NCI-H82 treated with DMSO at 0.1 percent for 48 hours (cell line): Measurements from ENCODE around the gene HSD3B1.
A peak's percentile ranks its signal among the peaks of the same experiment; 100 is the strongest.

ENCODE experiments used
- DNase-seq: peaks from one replicate; lab custom pipeline; 2025; ENCODE audit not compliant: unreplicated experiment; lab: John Stamatoyannopoulos, UW

Gene HSD3B1

GRCh38 chr1:119506941-119507340 is at the start of gene HSD3B1:
HSD3B1 (plus strand) TSS chr1:119507210; CDS start chr1:119507477, 267 bp downstream.
- DNase-seq, result peak; percentile 0

DNA sequence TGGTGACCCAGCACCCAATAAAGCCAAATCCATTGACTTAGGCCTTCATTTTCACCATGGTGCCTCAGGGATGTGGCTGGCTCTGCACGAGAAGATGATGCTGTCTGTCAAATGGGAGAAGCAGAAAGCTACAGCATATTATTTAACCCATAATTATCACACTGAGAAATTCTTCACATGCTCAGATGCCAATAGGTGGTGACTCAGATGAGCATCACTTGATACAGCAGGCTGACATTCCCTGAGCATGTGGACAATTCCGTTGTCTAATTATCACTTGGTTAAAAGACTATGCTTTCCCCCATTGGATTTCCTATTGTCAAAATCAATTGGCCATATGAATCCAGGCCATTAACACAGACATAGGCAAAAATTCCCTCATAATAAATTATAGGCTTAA is 44.0 kb upstream of the HSD3B1 start:
- no peak for DNase-seq

- DNase-seq, result no peak
Measured at GRCh38 chr1:119463569-119463968, 43.4 kb upstream of the HSD3B1 start.

GRCh38 chr1:119466445-119466844 is 40.6 kb upstream of the HSD3B1 start:
- DNase-seq, result no peak

DNA sequence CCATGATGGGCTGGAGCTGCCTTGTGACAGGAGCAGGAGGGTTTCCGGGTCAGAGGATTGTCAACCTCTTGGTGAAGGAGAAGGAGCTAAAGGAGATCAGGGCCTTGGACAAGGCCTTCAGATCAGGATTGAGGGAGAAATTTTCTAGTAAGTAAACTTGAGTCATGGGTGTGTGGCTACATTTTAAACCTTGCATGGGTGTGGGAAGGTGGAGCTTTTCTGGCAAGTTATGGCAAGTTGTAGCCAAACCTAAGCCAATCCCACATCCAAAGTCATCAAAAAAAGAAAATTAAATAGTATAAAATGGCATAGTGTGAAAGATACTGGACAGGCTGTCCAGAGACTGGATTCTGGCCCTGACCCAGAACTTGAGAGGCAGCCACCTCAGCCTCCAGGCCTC is 39.8 kb upstream of the HSD3B1 start:
- no peak for DNase-seq

DNA sequence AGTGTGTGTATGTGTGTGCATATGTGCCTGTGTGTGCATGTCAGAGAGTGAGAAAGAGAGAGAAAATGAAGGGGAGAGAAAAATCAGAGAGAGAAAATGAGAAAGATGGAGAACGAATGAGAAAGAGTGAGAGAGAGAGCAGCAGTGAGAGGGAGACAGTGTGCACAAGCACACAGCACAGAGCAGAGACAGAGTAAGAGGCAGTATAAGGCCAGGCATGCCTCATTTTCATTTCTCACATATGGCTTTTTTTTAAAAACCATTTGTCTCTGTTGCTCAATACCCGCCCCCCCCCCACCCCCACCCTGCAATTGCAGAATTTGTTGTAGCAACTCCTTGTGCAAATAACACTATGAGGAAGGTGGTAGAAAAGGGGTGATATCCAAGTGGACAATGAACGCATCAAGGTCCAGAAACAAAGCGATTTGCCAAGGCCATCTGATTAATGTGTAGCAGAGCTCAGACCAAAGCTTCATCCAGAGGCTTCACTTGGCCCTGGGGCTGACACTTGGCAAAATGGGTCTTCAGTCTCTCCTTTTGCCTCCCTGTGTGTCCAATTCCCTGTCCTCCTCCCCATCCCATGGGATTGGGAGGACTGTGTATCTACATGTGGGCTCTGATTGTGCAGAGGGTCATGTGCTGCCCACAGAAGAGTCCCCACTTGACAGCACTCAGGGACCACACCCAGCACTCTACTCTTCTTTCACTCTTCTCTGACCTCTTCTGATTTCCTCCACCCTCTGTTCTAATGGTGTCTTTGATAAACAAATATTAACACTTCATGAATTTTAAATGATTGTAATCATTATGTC is 38.9 kb upstream of the HSD3B1 start:
- DNase-seq, result no peak

GRCh38 chr1:119469741-119470140 is 37.3 kb upstream of the HSD3B1 start:
- DNase-seq, result no peak

DNA sequence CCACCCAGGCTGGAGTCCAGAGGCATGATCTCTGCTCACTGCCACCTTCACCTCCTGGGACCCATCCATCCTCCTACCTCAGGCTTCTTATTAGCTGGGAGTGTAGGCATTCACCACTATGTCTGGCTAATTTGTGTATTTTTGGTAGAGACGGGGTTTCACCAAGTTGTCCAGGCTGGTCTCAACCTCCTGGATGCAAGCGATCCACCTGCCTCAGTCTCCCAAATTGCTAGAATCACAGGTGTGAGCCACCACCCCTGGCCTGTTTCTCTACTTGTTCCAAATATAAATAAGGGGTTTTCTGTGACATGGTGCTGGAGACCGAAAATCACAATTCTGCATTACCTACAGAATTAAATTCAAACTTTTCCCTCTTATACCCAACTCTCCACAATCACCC is 36.6 kb upstream of the HSD3B1 start:
- no peak for DNase-seq

- DNase-seq, result no peak
Measured at GRCh38 chr1:119470958-119471357, 36.1 kb upstream of the HSD3B1 start.

DNA sequence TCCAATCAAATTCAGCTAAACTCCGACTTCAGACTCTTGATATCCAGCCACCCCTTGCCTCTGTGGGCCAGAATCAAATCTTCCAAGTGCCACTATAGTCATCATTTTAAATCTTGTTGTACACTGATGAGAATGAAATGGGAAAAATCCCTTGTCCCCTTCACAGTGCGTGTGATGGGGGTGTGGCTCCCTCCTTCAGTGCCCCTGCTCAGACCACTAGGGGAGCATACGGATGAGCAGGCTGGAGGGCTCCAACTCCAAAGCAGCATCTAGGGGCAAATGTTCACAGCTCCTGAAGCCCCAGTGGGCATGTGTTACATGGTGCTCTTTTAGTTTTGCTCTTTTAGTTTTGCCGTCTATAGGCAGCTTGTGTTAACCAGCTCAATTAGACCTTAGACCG is 35.4 kb upstream of the HSD3B1 start:
- no peak for DNase-seq

- DNase-seq, result no peak
Measured at GRCh38 chr1:119472080-119472818, 34.8 kb upstream of the HSD3B1 start.

GRCh38 chr1:119472819-119473175 is 34.2 kb upstream of the HSD3B1 start:
- DNase-seq, result no peak

DNA sequence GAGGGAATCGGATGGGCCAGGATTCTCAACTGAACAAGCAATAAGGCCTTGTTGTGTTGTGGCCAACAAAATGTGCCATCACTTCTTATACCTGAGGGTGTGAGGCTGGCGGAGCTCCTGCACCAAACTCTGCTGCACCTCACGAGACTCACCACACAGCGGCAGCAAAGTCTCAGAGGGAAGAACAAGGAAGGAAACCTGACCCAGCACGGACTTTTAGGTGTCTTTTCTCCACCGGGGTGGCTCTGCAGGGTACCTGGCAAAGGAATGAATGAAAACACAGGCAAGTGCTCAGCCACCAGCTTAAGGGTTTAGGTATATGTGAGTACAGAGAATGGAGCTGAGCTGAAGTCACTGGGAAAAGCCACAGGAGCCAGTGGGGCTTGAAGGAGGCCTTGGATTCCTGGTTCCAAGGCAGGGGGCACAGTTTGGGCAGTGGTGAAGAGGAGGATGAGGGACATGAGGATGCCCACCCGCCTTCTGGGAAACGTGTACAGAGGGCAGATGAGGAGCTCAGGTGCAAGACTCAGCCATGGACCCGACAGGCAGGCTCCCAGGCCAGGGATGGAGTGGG is 31.1 kb upstream of the HSD3B1 start:
- no peak for DNase-seq

GRCh38 chr1:119477710-119478109 is 29.3 kb upstream of the HSD3B1 start:
- DNase-seq, result no peak

- no peak for DNase-seq
Measured at GRCh38 chr1:119480175-119480574, 26.8 kb upstream of the HSD3B1 start.

GRCh38 chr1:119481951-119482350 is 25.1 kb upstream of the HSD3B1 start:
- no peak for DNase-seq

DNA sequence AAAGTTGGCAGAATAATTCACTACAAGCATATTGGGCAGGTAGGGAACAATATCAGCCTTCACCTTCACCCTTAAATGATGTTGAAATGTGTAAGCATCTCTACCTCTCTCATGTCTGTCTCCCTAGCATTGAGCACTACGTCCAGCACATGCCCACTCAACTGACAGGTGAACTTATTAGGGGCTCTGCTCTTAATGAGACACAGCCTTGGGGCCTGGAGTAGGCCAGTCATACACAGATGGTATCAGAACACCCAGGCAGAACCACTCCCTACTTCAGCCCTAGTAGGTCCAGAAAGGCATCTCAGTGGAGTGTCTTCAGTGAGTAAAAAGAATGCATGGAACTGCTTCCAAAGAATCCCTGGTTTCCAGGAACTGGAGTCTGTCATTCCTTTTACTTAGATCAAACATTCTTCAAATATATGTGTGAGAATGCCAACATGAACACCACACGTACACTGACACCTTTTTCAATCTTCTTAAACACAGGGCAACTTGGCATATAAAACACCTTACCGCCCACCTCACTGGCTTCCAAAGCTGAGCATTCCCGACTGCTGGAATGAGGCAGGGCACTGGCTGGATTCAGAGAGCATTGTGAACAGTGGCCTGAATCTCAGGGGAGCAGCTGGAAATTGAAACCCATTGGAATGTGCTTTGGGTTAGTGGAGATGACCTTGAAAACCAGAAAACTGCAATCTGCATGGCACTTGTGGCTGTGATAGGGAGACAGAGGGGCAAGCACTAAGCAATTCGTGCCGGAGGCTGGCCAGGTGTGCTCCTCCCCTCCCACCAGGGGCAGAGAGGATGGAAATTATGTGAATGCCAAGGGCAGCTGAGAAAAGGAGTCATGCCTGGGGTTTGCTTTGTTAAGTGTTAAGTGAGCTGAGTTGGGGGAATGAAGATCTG is 24.2 kb upstream of the HSD3B1 start:
- DNase-seq, result no peak

DNA sequence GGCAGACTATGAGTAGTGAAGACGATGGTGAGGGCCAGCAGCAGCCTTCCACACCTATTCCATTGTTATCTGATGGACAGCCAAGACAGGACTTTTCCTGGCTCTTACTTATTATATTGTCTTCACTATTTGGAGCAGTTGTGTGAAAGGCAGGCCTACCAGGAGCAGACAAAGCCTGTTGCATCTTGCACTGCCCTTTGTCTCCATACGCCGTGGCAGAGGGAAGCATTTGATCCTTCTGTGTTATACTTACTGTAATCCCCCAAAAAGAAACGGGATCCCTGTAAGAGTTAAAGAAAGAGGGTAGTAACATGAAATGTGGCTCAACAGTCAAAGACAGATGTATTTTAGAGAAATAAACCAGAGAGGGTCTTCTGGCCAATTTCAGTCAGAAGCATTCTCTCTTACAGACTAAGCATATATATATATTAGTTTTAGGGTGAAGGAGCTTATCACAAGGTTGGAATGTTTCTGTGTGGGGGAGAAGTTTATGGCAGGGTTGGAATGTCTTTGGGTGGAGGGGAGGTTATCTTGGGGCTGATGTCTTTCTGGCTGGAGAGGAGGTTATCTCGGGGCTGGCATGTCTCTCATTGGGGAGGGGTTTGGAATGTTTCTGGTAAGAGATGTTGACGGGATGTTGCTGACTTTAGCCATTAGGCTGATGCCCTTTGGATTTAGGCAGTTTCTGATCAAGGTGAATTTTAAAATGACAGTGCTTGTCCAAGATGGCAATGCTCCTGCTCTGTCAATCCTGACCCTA is 23.4 kb upstream of the HSD3B1 start:
- DNase-seq, result no peak

DNA sequence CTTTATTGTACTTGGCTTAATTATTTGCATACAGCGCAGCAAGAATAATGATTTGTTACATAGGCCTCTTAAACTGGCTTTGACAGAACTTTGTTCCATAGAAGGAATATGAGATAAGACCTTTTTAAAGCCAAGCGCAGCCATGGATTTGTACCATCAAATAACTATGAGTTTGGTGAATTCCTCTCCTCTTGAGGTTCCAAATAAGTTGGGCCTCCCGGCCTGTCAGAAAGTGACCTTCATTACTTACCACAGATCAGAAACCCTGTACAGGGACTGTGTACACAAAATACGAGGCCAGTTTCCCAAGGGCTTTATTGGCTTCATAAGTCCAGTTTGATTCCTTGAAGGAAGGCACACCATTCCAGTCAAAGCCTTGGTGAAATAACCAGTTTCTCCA is 21.8 kb upstream of the HSD3B1 start:
- no peak for DNase-seq

DNA sequence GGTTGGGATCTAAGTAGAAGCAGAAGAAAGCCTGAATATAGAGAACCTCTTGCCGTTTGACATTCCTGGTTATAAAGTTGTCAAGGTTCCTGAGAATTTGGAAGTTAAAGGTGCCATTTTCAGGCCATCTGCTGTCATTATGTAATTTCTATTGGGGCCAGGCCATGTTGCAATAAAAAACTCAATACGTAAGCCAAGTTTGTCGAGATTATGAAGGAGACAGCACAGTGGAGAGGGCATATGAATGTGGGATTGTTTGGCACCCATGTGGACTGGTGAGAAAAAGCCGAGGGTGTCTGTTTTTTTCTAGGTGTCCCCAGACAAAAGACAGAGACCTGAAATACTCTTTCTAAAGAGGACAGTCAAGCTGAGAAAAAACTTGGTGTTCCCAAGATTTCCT is 18.8 kb upstream of the HSD3B1 start:
- DNase-seq, result no peak
